HepG2 (cell line): ENCODE measurements around the gene GRB2. TPM values are rescaled to one million over a fixed set of nuclear protein-coding genes. Genes with fewer than 3 reads are reported as not detected.

Experiments used
- JUND ChIP-seq: sonication (generic); formaldehyde crosslinking; IDR thresholded peaks from 2 replicates; pipeline ENCODE4 v1.8.0; 2022; ENCODE audit warnings: mild to moderate bottlenecking, missing genetic modification reagents
- KLF12 ChIP-seq: sonication (generic); formaldehyde crosslinking; IDR thresholded peaks from 2 replicates; pipeline ENCODE4 v1.4.0; 2020; ENCODE audit warnings: missing genetic modification reagents, borderline replicate concordance
- MXD4 ChIP-seq: IDR thresholded peaks from 2 replicates; pipeline ENCODE4 v1.6.1; 2016; ENCODE audit warnings: mild to moderate bottlenecking, missing biosample characterization, missing genetic modification reagents
- NFRKB ChIP-seq: fragments of 450-650 bp; IDR thresholded peaks from 2 replicates; pipeline ENCODE4 v1.6.1; 2017
- PAF1 ChIP-seq: IDR thresholded peaks from 2 replicates; pipeline ENCODE4 v1.6.1; 2016; ENCODE audit warnings: missing genetic modification reagents, missing compliant biosample characterization
- PAWR ChIP-seq: sonication (generic); formaldehyde crosslinking; IDR thresholded peaks from 2 replicates; pipeline ENCODE4 v1.4.0; 2020; ENCODE audit warnings: missing genetic modification reagents, mild to moderate bottlenecking, borderline replicate concordance
- POGK ChIP-seq: sonication (generic); formaldehyde crosslinking; conservative IDR thresholded peaks from 2 replicates; pipeline ENCODE4 v1.8.0; 2022; ENCODE audit warnings: mild to moderate bottlenecking, moderate library complexity, missing genetic modification reagents
- POLR2A ChIP-seq, 2 experiments: IDR thresholded peaks; 2 replicates each; pipeline ENCODE4 v1.6.1; 2011; ENCODE audit warnings: low read depth in 2 of 2, low read length in 2 of 2, mild to moderate bottlenecking in 1 of 2, moderate library complexity in 1 of 2; ENCODE audit not compliant: insufficient read depth in 1 of 2
- PRMT3 ChIP-seq: sonication (generic); formaldehyde crosslinking; IDR thresholded peaks from 2 replicates; pipeline ENCODE4 v1.8.1; 2022; ENCODE audit warnings: low read depth, mild to moderate bottlenecking, moderate library complexity, missing genetic modification reagents, borderline replicate concordance
- REXO4 ChIP-seq: sonication (generic); formaldehyde crosslinking; IDR thresholded peaks from 2 replicates; pipeline ENCODE4 v1.8.0; 2022; ENCODE audit warnings: missing genetic modification reagents, mild to moderate bottlenecking, borderline replicate concordance
- SOX13 ChIP-seq, 3 experiments: fragments of 450-650 bp in 1 of 3; sonication (generic) in 1 of 3; formaldehyde crosslinking in 1 of 3; IDR thresholded peaks in 2 of 3; conservative IDR thresholded peaks in 1 of 3; 2 replicates each; pipeline versions ENCODE4 v1.5.0 to v1.6.1; 2016 to 2020; ENCODE audit warnings: antibody characterized with exemption in 1 of 3, mild to moderate bottlenecking in 1 of 3, missing compliant biosample characterization in 1 of 3, missing genetic modification reagents in 1 of 3, moderate library complexity in 1 of 3
- SP5 ChIP-seq: IDR thresholded peaks from 2 replicates; pipeline ENCODE4 v1.6.1; 2016; ENCODE audit warnings: low read depth, borderline replicate concordance
- SRF ChIP-seq: IDR thresholded peaks from 2 replicates; pipeline ENCODE4 v1.6.1; 2011; ENCODE audit warnings: mild to moderate bottlenecking, low read depth, low read length, moderate library complexity
- SRSF4 ChIP-seq: fragments of 200-400 bp; formaldehyde crosslinking; IDR thresholded peaks from one replicate; pipeline ENCODE4 v1.6.1; 2018; ENCODE audit warnings: mild to moderate bottlenecking, low read depth, low read length, moderate library complexity; ENCODE audit not compliant: poor library complexity, severe bottlenecking
- TBP ChIP-seq: sonication (generic); formaldehyde crosslinking; IDR thresholded peaks from 2 replicates; pipeline ENCODE4 v1.5.0; 2020; ENCODE audit warnings: missing genetic modification reagents
- ZNF484 ChIP-seq: sonication (generic); formaldehyde crosslinking; IDR thresholded peaks from 2 replicates; pipeline ENCODE4 v1.5.1; 2020; ENCODE audit warnings: mild to moderate bottlenecking, low read depth, missing genetic modification reagents, borderline replicate concordance
- ZNF557 ChIP-seq: sonication (generic); formaldehyde crosslinking; IDR thresholded peaks from 2 replicates; pipeline ENCODE4 v1.4.0; 2020; ENCODE audit warnings: missing genetic modification reagents
- ZNF562 ChIP-seq: sonication (generic); formaldehyde crosslinking; IDR thresholded peaks from 2 replicates; pipeline ENCODE4 v1.8.0; 2022; ENCODE audit warnings: missing genetic modification reagents, borderline replicate concordance
- ZNF746 ChIP-seq: sonication (generic); formaldehyde crosslinking; IDR thresholded peaks from 2 replicates; pipeline ENCODE4 v1.8.0; 2022; ENCODE audit warnings: mild to moderate bottlenecking, missing genetic modification reagents
- ZNF772 ChIP-seq: sonication (generic); formaldehyde crosslinking; IDR thresholded peaks from 2 replicates; pipeline ENCODE4 v1.5.0; 2020; ENCODE audit warnings: mild to moderate bottlenecking, missing genetic modification reagents
- ZNF883 ChIP-seq: sonication (generic); formaldehyde crosslinking; IDR thresholded peaks from 2 replicates; pipeline ENCODE4 v1.5.1; 2020; ENCODE audit warnings: mild to moderate bottlenecking, missing genetic modification reagents; ENCODE audit errors: not compliant biosample characterization
- polyA plus RNA-seq, 8 experiments: library from polyadenylated mRNA; depleted of rRNA in 3 of 8; stranded (reverse) in 7 of 8; unstranded in 1 of 8; fragments of >200 nt; fragmentation: Illumina TruSeq in 4 of 8; extraction: Trizol in 4 of 8; gene quantifications; 2 replicates each; pipeline versions ENCODE4 v1.2.1 to v1.2.3, GENCODE V29; 2011 to 2016; ENCODE audit warnings: low read depth in 4 of 8, missing spikeins in 1 of 8, mixed read lengths in 1 of 8; ENCODE audit not compliant: insufficient read depth in 1 of 8
- total RNA-seq, 5 experiments: library from RNA; depleted of rRNA; stranded (reverse); fragments of >200 nt; fragmentation: Illumina TruSeq; extraction: Trizol; gene quantifications; 2 replicates each; pipeline ENCODE4 v1.2.3, GENCODE V29; 2016; ENCODE audit warnings: low read depth in 1 of 5
- TF ChIP-seq, protein P1 (sequence below): sonication (generic); formaldehyde crosslinking; IDR thresholded peaks from 2 replicates; pipeline ENCODE4 v1.4.0; 2020; ENCODE audit warnings: missing genetic modification reagents
- TF ChIP-seq, protein P2 (sequence below): sonication (generic); formaldehyde crosslinking; IDR thresholded peaks from 2 replicates; pipeline ENCODE4 v1.5.1; 2020; ENCODE audit warnings: missing genetic modification reagents, mild to moderate bottlenecking, borderline replicate concordance

Gene GRB2
- total and polyA plus RNA-seq, 2 of the 13 experiments (the other 11 are each of a cell fraction or from before 2014, with no cell fraction given), result 84.6 to 92.3 TPM

DNA sequence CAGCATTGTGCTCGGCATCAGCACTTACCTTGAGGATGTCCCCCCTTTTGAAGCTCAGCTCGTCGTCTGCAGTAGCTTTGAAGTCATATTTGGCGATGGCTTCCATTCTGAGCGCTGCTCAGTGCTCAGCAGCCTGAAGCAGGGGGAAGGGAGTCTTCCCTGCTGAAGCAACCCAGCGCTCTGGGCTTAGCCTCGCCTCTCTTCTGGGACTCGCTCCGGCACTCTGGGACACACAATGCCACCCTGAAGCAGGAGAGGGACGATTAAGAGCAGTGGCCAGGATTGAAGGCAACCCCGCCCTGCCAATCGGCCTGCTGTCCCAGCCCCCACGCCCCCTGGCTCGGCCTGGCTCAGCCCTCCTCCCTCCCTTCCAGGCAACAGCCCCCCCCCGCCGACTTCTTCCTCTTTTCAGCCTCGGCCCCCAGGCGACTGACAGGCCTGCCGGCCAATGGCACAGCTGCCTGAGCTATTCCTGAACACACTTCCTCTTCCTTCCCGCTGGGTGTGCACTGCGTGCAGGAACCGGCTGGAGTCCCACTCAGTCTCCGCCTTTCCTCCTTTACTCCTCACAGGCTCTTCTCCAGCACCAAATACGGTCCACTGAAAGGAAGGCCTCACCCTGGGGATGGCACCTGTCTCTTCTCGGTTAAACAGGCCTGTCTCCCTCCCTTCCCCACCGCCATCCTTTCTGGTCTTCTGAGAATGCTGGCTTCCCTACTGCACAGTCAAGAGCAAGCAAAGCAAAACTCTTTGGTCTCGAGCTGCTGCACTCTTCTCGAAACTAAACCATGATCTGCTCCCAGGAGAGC is 11.8 kb downstream of the GRB2 start (continued):
- TF ChIP-seq SRF (peak; percentile 11; the same call in 1 of the 2 replicates), PAF1 (CRISPR knock-in tag) (no peak), ZNF883 (CRISPR knock-in tag) (peak; percentile 49), PAWR (CRISPR knock-in tag) (no peak), ZNF562 (CRISPR knock-in tag) (no peak), ZNF557 (CRISPR knock-in tag) (0 out of 2 replicates have a peak, but pooled peaks have one; percentile 62), POGK (CRISPR knock-in tag) (0 out of 2 replicates have a peak, but pooled peaks have one; percentile 45), POLR2A (IDR thresholded peaks at IDR 0.05; ENCODE audit: insufficient read depth in 1 of 2, low read depth in 2 of 2, low read length in 2 of 2) (peak; percentile 84 to 90), TBP (CRISPR knock-in tag) (no peak), MXD4 (CRISPR knock-in tag) (peak; percentile 48; the same call in 1 of the 2 replicates), ZNF772 (CRISPR knock-in tag) (no peak), PRMT3 (CRISPR knock-in tag) (no peak), ZNF484 (CRISPR knock-in tag) (no peak), REXO4 (CRISPR knock-in tag) (no peak), SOX13 (IDR thresholded peaks at IDR 0.05) (no peak), SOX13 (CRISPR knock-in tag; conservative IDR thresholded peaks at IDR 0.05 in 1 of 2, IDR thresholded peaks at IDR 0.05 in 1 of 2) (peak in 1 of 2 experiments; percentile 58; a peak in 2 of 4 replicates), NFRKB (no peak), SRSF4 (no peak), SP5 (0 out of 2 replicates have a peak, but pooled peaks have one; percentile 39), KLF12 (peak; percentile 38; the same call in 1 of the 2 replicates), JUND (0 out of 2 replicates have a peak, but pooled peaks have one; percentile 11), ZNF746 (0 out of 2 replicates have a peak, but pooled peaks have one; percentile 51)
- TF ChIP-seq, protein P1, sequence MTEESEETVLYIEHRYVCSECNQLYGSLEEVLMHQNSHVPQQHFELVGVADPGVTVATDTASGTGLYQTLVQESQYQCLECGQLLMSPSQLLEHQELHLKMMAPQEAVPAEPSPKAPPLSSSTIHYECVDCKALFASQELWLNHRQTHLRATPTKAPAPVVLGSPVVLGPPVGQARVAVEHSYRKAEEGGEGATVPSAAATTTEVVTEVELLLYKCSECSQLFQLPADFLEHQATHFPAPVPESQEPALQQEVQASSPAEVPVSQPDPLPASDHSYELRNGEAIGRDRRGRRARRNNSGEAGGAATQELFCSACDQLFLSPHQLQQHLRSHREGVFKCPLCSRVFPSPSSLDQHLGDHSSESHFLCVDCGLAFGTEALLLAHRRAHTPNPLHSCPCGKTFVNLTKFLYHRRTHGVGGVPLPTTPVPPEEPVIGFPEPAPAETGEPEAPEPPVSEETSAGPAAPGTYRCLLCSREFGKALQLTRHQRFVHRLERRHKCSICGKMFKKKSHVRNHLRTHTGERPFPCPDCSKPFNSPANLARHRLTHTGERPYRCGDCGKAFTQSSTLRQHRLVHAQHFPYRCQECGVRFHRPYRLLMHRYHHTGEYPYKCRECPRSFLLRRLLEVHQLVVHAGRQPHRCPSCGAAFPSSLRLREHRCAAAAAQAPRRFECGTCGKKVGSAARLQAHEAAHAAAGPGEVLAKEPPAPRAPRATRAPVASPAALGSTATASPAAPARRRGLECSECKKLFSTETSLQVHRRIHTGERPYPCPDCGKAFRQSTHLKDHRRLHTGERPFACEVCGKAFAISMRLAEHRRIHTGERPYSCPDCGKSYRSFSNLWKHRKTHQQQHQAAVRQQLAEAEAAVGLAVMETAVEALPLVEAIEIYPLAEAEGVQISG (CRISPR knock-in tag), result peak; percentile 87
- TF ChIP-seq, protein P2, sequence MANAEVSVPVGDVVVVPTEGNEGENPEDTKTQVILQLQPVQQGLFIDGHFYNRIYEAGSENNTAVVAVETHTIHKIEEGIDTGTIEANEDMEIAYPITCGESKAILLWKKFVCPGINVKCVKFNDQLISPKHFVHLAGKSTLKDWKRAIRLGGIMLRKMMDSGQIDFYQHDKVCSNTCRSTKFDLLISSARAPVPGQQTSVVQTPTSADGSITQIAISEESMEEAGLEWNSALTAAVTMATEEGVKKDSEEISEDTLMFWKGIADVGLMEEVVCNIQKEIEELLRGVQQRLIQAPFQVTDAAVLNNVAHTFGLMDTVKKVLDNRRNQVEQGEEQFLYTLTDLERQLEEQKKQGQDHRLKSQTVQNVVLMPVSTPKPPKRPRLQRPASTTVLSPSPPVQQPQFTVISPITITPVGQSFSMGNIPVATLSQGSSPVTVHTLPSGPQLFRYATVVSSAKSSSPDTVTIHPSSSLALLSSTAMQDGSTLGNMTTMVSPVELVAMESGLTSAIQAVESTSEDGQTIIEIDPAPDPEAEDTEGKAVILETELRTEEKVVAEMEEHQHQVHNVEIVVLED (CRISPR knock-in tag), result 0 out of 2 replicates have a peak, but pooled peaks have one; percentile 39
